Measurements from ENCODE around the gene LRIG1.

LRIG1 gene

DNA sequence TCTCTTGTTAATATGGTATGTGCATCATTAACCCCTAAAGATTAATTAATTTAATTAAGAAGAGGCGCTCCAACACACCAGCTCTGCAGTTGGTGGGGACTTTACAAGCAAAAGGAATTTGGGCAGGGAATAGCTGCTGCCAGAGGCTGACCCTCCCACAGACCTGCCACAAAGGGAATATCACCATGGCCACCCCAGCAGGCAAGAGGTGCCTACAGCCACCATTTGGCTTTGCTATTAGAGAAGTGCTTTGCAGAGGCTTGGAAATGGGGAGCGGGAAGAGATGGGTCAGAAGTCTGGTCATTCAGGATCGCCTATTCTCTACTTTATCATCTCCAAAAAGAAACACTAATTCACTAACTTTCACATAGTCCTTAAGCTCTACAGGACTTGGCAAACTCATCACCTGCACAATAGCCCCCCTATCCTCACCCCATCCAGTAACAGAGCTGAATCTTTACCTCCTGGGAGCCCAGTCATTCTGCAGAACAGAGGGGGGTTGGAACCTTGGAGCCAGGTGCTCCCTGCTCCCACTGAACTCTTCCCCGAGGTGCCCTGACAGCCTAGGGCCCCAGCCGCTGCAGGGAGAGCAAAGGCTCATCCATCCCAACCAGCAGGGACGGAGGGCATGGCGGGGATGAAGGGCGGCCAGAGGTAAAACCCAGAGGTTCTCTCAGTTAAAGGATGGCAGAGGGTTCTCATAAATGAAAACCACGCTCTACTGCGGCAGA lies 29.7 kb downstream of the LRIG1 start:
- DNase-seq (ENCODE audit: low read depth in 1 of 2, low spot score in 1 of 2), result no peak
- Histone ChIP-seq H3K4me3 (replicated peaks; ENCODE audit: insufficient read depth, low read length) (no peak overlapping the region), H3K27ac (replicated peaks) (no peak overlapping the region), H3K27me3 (ENCODE audit: insufficient read depth, poor library complexity, severe bottlenecking) (peaks cover 5% of the 10 kb centered on the region)
- TF ChIP-seq SPI1 (IDR thresholded peaks at IDR 0.05; ENCODE audit: borderline replicate concordance, low read depth) (no peak), POLR2AphosphoS5 (IDR thresholded peaks at IDR 0.05; ENCODE audit: low read depth) (no peak)

DNA sequence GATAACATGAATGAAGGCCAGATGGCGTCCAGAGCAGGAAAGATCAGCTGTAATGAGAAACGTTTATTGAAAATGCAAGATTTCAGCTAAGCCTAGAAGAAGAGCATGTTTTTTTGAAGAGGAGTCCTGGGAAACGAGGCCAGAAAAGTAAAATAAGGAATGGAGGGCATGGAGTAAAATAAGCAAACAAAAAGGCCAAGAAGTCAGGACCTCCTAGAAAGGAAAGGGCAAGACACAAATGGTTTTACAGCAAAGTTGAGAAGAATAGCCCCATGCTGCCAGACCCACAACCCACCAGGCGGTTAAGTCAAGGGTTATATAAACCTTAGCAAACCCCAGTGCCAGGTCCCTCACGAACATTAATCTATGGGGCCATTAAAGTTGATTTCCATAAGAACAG lies 30.5 kb downstream of the LRIG1 start:
- Histone ChIP-seq H3K27me3 (ENCODE audit: insufficient read depth, poor library complexity, severe bottlenecking) (peaks cover 5% of the 10 kb centered on the region), H3K4me3 (replicated peaks; ENCODE audit: insufficient read depth, low read length) (no peak overlapping the region), H3K27ac (replicated peaks) (no peak overlapping the region)
- no peak for DNase-seq (ENCODE audit: low read depth in 1 of 2, low spot score in 1 of 2)
- TF ChIP-seq SPI1 (IDR thresholded peaks at IDR 0.05; ENCODE audit: borderline replicate concordance, low read depth) (no peak), POLR2AphosphoS5 (IDR thresholded peaks at IDR 0.05; ENCODE audit: low read depth) (no peak), GABPA (IDR thresholded peaks at IDR 0.05; ENCODE audit: low read depth) (no peak)
- TF ChIP-seq, protein P1, sequence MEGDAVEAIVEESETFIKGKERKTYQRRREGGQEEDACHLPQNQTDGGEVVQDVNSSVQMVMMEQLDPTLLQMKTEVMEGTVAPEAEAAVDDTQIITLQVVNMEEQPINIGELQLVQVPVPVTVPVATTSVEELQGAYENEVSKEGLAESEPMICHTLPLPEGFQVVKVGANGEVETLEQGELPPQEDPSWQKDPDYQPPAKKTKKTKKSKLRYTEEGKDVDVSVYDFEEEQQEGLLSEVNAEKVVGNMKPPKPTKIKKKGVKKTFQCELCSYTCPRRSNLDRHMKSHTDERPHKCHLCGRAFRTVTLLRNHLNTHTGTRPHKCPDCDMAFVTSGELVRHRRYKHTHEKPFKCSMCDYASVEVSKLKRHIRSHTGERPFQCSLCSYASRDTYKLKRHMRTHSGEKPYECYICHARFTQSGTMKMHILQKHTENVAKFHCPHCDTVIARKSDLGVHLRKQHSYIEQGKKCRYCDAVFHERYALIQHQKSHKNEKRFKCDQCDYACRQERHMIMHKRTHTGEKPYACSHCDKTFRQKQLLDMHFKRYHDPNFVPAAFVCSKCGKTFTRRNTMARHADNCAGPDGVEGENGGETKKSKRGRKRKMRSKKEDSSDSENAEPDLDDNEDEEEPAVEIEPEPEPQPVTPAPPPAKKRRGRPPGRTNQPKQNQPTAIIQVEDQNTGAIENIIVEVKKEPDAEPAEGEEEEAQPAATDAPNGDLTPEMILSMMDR (IDR thresholded peaks at IDR 0.05; ENCODE audit: insufficient read depth, low read length), result no peak
- TF ChIP-seq, protein P2, sequence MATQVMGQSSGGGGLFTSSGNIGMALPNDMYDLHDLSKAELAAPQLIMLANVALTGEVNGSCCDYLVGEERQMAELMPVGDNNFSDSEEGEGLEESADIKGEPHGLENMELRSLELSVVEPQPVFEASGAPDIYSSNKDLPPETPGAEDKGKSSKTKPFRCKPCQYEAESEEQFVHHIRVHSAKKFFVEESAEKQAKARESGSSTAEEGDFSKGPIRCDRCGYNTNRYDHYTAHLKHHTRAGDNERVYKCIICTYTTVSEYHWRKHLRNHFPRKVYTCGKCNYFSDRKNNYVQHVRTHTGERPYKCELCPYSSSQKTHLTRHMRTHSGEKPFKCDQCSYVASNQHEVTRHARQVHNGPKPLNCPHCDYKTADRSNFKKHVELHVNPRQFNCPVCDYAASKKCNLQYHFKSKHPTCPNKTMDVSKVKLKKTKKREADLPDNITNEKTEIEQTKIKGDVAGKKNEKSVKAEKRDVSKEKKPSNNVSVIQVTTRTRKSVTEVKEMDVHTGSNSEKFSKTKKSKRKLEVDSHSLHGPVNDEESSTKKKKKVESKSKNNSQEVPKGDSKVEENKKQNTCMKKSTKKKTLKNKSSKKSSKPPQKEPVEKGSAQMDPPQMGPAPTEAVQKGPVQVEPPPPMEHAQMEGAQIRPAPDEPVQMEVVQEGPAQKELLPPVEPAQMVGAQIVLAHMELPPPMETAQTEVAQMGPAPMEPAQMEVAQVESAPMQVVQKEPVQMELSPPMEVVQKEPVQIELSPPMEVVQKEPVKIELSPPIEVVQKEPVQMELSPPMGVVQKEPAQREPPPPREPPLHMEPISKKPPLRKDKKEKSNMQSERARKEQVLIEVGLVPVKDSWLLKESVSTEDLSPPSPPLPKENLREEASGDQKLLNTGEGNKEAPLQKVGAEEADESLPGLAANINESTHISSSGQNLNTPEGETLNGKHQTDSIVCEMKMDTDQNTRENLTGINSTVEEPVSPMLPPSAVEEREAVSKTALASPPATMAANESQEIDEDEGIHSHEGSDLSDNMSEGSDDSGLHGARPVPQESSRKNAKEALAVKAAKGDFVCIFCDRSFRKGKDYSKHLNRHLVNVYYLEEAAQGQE (IDR thresholded peaks at IDR 0.05; ENCODE audit: insufficient replicate concordance, low read depth), result no peak

DNA sequence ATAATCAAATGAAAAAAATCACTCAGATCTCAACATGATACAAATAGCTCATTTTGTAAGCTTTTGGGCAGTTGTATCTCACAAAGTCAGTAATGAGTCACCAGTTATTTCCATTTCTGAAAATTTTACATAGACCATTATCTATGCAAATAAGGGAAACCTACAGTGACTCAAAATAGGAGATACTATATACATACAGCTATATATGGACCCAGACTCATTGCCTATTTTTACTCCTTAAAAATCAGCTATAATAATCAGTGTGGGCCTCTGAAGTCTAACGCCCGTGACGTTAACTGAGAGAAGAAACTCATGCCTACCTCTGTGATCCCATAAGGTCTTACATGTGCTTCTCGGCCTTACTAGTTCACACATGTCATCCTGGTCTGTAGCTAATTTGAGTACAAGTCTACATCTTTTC lies 31.6 kb downstream of the LRIG1 start:
- Histone ChIP-seq H3K4me3 (replicated peaks; ENCODE audit: insufficient read depth, low read length) (no peak overlapping the region), H3K27ac (replicated peaks) (no peak overlapping the region), H3K27me3 (ENCODE audit: insufficient read depth, poor library complexity, severe bottlenecking) (peaks cover 5% of the 10 kb centered on the region)
- TF ChIP-seq, protein P2 (IDR thresholded peaks at IDR 0.05; ENCODE audit: insufficient replicate concordance, low read depth), result no peak
- TF ChIP-seq, protein P1 (IDR thresholded peaks at IDR 0.05; ENCODE audit: insufficient read depth, low read length), result no peak
- no peak for TF ChIP-seq POLR2AphosphoS5 (IDR thresholded peaks at IDR 0.05; ENCODE audit: low read depth)
- TF ChIP-seq GABPA (IDR thresholded peaks at IDR 0.05; ENCODE audit: low read depth), result no peak
- TF ChIP-seq SPI1 (IDR thresholded peaks at IDR 0.05; ENCODE audit: borderline replicate concordance, low read depth), result no peak
- no peak for DNase-seq (ENCODE audit: low read depth in 1 of 2, low spot score in 1 of 2)

DNA sequence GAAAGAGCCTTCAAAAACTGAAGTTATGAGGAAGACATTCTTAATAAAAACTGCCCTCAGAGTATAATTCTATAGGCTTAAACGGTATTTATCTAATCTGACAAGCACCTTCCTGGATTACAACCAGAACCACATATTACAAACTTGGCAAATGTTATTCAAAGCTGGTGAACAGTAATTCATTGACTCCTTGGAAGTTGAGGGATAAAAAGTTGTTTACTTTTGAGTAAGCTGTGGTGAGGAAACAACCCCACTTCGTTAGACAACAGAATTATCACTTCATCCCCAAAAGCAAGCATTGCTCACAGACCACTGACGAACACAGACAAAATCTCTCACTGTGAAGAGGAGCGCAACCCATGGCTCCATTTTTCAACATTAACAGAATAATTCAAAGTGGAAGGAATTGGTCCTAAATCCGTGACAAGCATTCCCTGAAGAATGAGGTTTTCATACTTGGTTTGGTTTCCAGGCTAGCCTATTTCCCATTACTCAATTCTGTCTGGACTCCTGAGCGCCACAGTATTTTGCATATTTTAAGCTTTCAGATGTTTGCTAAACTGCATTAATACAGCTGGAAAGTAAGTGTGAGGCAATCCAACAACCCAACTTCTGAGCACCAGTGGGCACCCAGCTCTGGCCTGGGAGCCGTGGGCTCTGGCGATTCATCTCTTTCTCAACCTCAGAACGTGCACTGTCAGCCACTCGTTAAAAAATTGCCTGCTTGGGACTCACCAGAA lies 32.7 kb downstream of the LRIG1 start:
- no peaks in the 10 kb centered on the region for H3K27me3 ChIP-seq (ENCODE audit: insufficient read depth, poor library complexity, severe bottlenecking)
- no peak for DNase-seq (ENCODE audit: low read depth in 1 of 2, low spot score in 1 of 2)
- H3K4me3 ChIP-seq (replicated peaks; ENCODE audit: insufficient read depth, low read length), result no peak overlapping the region
- H3K27ac ChIP-seq (replicated peaks), result no peak overlapping the region
- TF ChIP-seq POLR2AphosphoS5 (IDR thresholded peaks at IDR 0.05; ENCODE audit: low read depth) (no peak), SPI1 (IDR thresholded peaks at IDR 0.05; ENCODE audit: borderline replicate concordance, low read depth) (no peak), GABPA (IDR thresholded peaks at IDR 0.05; ENCODE audit: low read depth) (no peak)
- TF ChIP-seq, protein P2 (IDR thresholded peaks at IDR 0.05; ENCODE audit: insufficient replicate concordance, low read depth), result no peak
- TF ChIP-seq, protein P1 (IDR thresholded peaks at IDR 0.05; ENCODE audit: insufficient read depth, low read length), result no peak
